NCI-H345 (cell line): ENCODE measurements around the gene RPP38.

Source experiments
- DNase-seq: peaks from one replicate; lab custom pipeline; 2025; lab: John Stamatoyannopoulos, UW

Gene RPP38, protein sequence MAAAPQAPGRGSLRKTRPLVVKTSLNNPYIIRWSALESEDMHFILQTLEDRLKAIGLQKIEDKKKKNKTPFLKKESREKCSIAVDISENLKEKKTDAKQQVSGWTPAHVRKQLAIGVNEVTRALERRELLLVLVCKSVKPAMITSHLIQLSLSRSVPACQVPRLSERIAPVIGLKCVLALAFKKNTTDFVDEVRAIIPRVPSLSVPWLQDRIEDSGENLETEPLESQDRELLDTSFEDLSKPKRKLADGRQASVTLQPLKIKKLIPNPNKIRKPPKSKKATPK

GRCh38 chr10:15097011-15097812 lies at the start of gene RPP38:
TSS of gene RPP38 (plus strand) at chr10:15097355. CDS start at chr10:15103315, 5,960 bp downstream.
- DNase-seq: peak; percentile 90

- DNase-seq: no peak
These were observed 47.6 kb upstream of the RPP38 start for GRCh38 chr10:15049533-15049932.

- DNase-seq: no peak
These were observed 45.0 kb upstream of the RPP38 start for GRCh38 chr10:15052121-15052520.

DNA sequence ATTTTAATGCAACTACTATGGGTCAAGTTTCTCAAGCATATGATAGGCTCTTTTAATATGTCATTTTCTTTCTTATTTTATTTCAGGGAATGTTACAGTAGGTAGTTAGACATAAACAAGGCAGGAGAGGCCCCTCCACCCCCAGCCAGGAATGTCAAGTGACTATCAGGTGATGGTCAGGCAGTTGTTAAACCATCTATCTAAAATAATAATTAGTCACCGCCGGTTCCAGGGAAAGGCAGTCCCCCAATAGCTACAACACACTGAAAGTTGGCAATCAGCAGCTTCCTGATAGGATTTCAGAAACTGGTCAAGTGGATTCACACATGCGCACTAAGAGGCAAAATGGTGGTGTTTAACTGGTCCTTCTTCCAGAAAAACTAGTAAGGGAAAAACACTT lies 44.1 kb upstream of the RPP38 start:
- DNase-seq: no peak

DNA sequence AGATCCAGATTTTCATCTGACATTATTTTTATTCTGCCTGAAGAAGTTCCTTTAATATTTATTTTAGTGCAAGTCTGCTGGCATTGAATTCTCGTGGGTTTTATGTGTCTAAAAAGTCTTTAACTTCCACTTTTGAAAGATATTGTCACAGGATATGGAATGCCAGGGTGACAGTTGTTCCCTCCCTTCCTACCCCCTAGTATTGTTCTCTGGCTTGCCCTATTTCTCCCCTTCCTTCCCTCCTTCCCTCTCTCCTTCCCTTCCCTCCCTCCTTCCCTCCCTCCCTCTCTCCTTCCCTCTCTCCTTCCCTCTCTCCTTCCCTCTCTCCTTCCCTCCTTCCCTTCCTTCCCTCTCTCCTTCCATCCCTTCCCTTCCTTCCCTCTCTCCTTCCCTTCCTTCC lies 38.5 kb upstream of the RPP38 start:
- DNase-seq: no peak

DNA sequence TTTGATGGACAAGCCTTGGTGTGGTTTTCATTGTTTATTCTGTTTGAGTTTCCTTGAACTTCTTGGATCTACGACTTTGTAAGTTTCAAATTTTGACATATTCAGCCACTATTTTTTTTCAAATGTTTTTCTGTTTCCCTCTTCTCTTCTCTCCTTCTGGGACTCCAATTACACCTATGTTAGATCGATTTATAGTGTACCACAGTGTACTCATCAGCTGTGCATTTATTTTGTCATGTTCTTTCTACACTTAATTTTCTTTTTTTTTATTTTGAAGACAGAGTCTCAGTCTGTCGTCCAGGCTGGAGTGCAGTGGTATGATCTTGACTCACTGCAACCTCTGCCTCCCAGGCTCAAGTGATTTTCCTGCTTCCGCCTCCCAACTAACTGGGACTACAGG lies 37.2 kb upstream of the RPP38 start:
- no peak for DNase-seq

DNA sequence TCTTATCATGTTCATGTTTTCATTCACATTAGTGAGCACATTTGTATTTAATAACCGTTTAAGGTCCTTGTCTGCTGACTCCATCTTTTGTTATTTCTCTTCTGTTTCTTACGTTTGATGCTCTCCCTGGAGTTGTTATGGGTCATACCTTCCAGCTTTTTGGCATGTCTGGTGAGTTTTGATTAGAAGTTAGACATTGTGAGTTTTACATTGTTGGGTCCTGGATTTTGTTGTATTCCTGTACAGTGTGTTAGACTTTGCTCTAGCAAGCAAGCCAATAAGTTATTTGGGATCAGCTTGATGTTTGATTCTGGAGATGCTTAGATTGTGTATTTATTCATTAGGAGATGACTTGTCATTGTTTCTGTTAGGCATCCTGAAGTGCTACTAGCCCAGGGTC lies 36.5 kb upstream of the RPP38 start:
- no peak for DNase-seq

DNA sequence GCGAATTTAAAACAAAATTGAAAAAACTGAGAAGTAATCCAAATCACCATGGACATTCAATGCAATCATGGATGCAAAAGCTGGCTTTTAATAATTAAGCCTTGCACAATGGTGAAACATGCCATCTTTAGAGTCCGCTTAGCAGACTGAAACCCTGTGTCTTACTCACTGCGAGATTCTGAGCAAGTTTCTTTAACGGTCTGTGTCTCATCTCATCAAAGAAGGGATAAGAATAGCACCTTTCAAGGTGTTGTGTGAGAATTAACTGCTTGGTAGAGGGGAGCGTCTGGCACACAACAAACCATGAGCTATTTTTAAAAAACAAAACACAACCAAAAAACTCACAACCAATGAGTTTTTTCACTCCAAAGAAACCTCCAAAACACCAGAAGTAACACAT lies 30.0 kb upstream of the RPP38 start:
- no peak for DNase-seq

DNA sequence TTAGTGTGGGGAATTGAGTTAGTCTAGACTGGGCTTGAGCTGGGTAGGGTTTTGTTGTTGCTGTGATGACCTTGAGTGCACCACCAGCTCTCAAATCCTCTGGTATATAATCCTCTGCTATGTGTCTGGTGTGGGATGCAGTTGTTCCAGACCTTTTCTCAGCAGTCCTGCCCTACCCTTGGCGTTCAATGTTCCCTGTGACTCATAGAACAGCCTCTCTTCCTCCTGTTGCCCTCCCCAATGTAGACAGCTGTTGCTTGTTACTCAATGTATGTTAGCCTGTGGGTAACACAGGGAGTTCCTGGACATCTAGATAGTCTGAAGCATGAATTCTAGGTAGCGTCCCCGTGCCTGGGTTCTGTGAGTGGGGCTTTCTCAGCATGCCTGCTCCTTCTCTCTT lies 28.4 kb upstream of the RPP38 start:
- no peak for DNase-seq

DNA sequence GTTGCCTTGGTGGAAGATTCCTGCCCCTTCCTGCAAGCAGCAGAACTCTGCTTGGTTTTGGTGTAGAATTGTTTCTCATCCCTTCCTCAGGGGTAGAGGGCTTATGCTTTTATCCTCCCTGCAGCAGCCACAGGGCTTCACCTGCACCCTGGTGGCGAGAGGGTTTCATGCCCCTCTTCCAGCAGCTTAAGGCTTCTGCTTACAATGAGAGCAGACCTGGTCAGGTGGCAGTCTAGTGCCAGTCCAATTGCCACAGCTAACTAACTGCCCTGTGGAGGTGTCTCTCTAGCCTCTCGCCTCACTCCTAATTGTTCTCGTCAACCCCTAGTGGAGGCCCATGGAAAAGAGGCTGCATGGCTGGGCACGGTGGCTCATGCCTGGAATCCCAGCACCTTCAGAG lies 27.9 kb upstream of the RPP38 start:
- no peak for DNase-seq

GRCh38 chr10:15072358-15072757 lies 24.8 kb upstream of the RPP38 start:
- no peak for DNase-seq

- DNase-seq: no peak
These were observed 21.7 kb upstream of the RPP38 start for GRCh38 chr10:15075421-15075820.

DNA sequence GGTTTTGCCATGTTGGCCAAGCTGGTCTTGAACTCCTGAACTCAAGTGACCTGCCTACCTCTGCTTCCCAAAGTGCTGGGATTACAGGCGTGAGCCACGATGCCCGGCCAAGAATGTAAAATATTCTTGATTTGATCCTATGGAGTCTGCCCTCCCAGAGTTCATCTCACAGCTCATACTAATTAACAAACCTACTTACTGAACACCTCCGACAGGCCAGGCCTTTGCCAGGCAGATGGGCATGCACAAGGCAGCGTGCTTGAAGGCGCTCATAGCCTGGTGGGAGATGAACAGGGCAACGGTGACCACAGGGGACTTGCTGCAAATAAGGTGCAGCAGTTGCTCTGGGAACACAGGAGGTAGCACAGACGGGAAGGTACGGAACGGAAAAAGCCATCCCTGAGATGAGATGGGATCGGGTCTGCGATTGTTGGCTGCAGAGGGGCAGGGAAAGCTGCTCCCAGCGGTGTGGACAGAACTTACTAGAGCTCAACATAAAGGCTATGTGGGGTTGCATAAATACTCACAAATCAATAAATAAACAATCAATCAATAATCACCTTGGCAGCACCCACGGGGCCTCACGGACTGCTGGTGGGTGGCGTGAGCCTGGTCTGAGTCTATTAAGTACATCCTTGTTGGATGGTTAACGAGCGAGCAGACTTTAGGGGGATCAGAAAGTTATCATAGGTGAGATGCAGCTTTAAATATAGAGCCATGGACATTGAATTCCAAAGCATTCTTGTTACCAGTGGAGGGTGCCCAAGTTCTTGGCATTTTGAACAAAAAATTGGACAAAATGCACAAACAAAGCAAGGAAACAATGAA lies 13.3 kb upstream of the RPP38 start:
- no peak for DNase-seq

DNA sequence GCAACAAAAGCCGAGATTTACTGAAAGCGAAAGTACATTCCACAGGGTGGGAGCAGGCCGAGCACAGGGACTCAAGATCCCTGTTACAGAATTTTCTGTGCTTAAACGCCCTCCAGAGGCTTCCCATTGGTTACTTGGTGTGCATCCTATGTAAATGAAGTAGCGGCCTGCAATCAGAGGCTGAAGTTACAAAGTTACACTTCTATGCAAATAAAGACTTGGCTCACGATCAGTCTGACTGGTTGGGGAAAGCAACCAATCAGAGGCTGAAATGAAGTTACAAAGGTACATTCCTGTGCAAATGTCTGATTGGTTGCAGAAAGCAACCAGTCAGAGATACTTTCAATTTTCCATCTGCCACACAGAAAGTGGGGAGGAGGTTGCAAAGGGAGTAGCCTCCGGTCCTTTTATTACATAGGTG lies 12.6 kb upstream of the RPP38 start:
- DNase-seq: no peak

- peak; percentile 80 for DNase-seq
These were observed 8.5 kb upstream of the RPP38 start, which contains the start of gene ACBD7 for GRCh38 chr10:15088428-15089261. TSS of gene ACBD7 (minus strand) at chr10:15088776. CDS start at chr10:15088728, 48 bp downstream.

GRCh38 chr10:15091418-15091817 lies 5.7 kb upstream of the RPP38 start:
- DNase-seq: no peak

DNA sequence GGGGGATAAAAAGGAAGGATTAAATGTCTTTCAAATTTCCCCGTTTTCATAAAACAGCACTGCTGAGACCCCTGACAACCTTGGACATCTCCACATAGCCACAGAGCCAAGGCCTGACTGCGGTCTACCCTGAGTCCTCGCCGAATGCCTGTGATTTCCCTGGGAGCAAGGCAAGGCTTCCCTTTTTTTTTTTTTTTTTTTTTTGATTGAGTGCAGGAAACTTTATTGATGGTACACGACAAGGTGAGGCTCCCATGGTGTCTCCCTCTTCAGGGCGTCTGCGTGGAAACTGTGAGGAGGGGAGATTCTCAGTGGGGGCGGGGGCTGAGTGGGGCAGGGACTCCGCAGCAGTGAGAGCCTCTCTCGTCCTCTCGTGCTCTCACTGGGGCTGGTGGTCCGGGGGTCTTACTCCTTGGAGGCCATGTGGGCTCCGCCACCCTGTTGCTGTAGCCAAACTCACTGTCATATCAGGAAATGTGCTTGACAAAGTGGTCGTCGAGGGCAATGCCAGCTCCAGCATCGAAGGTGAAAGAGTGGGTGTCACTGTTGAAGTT lies 4.2 kb upstream of the RPP38 start:
- no peak for DNase-seq

DNA sequence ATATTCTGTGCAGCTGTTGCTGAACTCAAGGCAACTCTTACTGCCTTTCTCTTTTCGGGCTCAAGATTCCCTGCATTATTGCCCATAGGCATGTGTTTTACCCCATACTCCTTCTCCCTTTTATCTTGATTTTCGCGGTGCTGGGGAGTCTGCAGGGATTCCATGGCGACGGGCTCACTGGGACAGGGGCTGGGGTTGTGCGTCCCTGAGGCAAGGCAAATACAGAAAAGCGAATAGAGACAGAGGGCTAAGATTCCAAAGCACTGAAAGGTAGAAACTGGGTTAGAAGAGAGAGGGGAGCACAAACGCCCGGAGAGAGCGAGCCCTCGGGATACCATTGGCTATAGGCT lies 519 bp upstream of the RPP38 start:
- peak; percentile 5 for DNase-seq

DNA sequence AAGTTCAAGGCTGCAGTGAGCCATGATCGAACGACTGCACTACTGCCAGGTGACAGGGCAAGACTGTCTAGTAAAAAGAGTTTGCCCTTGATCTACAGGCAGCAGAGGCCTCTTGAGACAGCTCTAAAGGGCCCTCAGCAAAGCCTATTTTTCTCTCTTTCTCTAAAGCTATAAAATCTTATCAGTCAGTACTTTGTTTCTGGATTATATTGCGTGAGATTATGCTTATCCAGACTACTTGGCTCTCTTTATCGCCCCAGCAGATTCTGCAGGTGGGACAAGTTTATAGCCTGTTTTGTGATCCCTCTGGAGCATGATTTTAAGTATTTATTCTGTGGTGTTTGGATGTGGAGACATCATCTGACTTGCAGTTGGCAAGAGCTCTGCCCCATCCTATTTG lies 2.7 kb downstream of the RPP38 start:
- no peak for DNase-seq

DNA sequence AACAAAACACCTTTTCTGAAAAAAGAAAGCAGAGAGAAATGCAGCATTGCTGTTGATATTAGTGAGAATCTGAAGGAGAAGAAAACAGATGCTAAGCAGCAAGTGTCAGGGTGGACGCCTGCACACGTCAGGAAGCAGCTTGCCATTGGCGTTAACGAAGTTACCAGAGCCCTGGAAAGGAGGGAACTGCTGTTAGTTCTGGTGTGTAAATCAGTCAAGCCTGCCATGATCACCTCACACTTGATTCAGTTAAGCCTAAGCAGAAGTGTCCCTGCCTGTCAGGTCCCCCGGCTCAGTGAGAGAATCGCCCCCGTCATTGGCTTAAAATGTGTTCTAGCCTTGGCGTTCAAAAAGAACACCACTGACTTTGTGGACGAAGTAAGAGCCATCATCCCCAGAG lies 6.4 kb downstream of the RPP38 start:
- no peak for DNase-seq

- peak; percentile 52 for DNase-seq
These were observed 9.3 kb downstream of the RPP38 start for GRCh38 chr10:15106352-15107013.
